ENCODE results near the gene HAND2.

HAND2 gene

DNA sequence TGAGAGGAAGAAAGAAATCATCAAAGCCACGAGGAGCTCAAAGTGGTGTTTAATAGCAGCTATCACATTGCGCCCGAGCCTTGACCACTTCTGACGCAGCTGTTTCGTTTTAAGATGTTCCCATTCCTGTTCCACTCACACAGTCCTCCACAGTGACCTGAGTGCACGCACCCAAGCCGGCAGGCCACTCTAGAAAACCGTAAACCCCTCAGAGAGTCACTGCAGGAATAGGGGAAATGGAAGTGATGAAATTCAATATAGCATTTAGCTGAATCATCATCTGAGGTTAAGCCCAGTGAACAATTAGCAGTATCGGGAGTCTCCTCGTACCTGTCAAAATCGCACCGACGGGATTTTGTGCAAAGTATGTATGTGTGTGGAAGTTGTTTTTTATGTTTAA, 17.9 kb upstream of the HAND2 start:
- in situ Hi-C loops (cut with HindIII; ENCODE audit: low sequenced_read_pairs), result no loop called here
- no peak for DNase-seq (ENCODE audit: low read depth, low spot score)
- H3K4me3 ChIP-seq (ENCODE audit: low read depth, low read length), result no peak overlapping the region
- TF ChIP-seq CTCF (IDR thresholded peaks at IDR 0.05; ENCODE audit: low read depth, low read length), result no peak

GRCh38 chr4:173546776-173547175, 16.7 kb upstream of the HAND2 start:
- TF ChIP-seq CTCF (IDR thresholded peaks at IDR 0.05; ENCODE audit: low read depth, low read length), result no peak
- no peak for DNase-seq (ENCODE audit: low read depth, low spot score)
- H3K4me3 ChIP-seq (ENCODE audit: low read depth, low read length), result no peak overlapping the region
- in situ Hi-C loops (cut with HindIII; ENCODE audit: low sequenced_read_pairs), result no loop called here

GRCh38 chr4:173545440-173545839, 15.4 kb upstream of the HAND2 start:
- no peak overlapping the region for H3K4me3 ChIP-seq (ENCODE audit: low read depth, low read length)
- TF ChIP-seq CTCF (IDR thresholded peaks at IDR 0.05; ENCODE audit: low read depth, low read length), result no peak
- no peak for DNase-seq (ENCODE audit: low read depth, low spot score)
- in situ Hi-C loops (cut with HindIII; ENCODE audit: low sequenced_read_pairs), result no loop called here

DNA sequence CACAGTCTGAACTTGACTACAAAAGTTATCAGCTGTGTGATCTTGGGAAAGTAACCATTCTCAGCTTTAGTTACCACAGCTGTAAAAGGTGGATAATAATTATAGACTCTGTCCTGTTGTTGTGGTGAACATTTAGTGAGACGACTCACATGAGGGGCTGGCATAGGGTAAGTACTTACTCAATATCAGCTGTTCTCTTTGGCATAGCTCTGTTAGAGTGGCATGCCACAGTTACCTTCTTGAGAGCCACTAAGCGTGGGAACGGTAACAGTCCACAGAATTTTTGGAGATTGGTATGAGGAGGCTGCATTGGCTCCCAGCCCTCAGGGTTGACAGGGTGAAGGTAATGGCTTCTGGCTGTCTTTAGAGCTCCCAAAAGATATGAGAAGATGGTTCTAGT, 13.2 kb upstream of the HAND2 start:
- no peak overlapping the region for H3K4me3 ChIP-seq (ENCODE audit: low read depth, low read length)
- DNase-seq (ENCODE audit: low read depth, low spot score), result no peak
- TF ChIP-seq CTCF (IDR thresholded peaks at IDR 0.05; ENCODE audit: low read depth, low read length), result no peak
- in situ Hi-C loops (cut with HindIII; ENCODE audit: low sequenced_read_pairs), result no loop called here

DNA sequence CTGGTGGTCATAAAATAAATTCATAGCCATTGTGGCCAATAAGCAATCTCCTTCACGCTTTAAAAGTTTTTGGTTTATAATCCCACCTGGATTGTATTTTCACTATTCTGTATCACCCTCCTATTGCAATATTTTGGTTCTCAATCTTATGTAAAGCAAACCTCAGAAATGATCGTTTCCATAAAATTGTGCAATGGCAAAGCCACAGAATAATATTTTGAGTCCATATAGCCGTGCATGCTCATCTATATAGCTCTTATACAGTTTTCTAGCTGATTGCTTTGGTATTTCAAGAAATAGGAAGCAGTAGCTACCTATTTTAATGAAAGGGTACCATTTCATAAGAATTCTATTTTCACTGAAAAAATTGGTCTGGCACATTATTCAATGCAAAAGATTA, 10.0 kb upstream of the HAND2 start:
- in situ Hi-C loops (cut with HindIII; ENCODE audit: low sequenced_read_pairs), result no loop called here
- TF ChIP-seq CTCF (IDR thresholded peaks at IDR 0.05; ENCODE audit: low read depth, low read length), result no peak
- no peak for DNase-seq (ENCODE audit: low read depth, low spot score)
- H3K4me3 ChIP-seq (ENCODE audit: low read depth, low read length), result no peak overlapping the region

GRCh38 chr4:173538909-173539445, 8.9 kb upstream of the HAND2 start:
- no peak for DNase-seq (ENCODE audit: low read depth, low spot score)
- TF ChIP-seq CTCF (IDR thresholded peaks at IDR 0.05; ENCODE audit: low read depth, low read length), result no peak
- in situ Hi-C loops (cut with HindIII; ENCODE audit: low sequenced_read_pairs), result no loop called here
- H3K4me3 ChIP-seq (ENCODE audit: low read depth, low read length), result no peak overlapping the region
